HG03280 (cell line): ENCODE measurements around the gene KCNC4.

ENCODE experiments used
- ATAC-seq: cut with Tn5 transposase; IDR thresholded peaks from one replicate; pipeline ENCODE4 v1.9.1; 2021; ENCODE audit warnings: mild to moderate bottlenecking, moderate library complexity; ENCODE audit not compliant: unreplicated experiment

The KCNC4 gene

DNA sequence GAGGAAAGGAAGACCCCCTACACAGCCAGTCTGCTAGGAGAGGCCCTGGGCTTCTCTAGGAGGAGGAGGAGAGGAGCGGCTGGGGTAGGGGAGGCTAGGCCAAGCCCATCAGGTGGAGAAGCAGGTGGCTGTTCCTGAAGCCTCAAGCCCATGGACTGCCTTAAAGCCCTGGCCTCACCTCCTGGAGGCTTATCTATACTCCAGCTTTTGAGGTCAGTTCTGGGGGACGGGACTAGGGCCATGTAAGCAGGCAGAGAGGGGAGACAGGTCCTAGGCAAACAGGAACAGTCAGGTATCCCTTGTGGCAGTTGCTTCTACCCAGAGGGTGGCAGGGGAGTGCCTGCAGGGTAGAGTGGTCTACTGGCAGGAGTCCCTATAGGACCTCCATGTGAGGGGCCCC, 40.6 kb downstream of the KCNC4 start:
- no peak for ATAC-seq

DNA sequence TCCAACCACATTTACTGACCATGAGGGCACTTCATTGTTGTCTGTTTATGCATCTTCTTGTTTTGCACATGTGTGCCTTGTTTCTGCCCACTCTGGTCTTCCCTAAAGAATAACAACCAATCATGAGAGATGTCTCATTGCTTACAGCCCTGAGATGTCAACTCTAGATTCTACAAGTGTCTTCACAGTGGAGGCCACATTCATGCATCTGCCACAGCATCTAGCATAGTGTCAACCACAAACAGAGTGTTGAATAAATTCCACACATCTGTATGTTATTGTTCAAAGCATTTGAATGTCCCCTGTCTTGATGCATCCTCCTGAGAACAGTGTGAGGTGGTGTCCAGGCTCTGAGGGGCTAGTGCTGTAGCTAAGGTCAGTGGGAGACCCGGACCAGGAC, 43.1 kb downstream of the KCNC4 start:
- ATAC-seq = no peak

DNA sequence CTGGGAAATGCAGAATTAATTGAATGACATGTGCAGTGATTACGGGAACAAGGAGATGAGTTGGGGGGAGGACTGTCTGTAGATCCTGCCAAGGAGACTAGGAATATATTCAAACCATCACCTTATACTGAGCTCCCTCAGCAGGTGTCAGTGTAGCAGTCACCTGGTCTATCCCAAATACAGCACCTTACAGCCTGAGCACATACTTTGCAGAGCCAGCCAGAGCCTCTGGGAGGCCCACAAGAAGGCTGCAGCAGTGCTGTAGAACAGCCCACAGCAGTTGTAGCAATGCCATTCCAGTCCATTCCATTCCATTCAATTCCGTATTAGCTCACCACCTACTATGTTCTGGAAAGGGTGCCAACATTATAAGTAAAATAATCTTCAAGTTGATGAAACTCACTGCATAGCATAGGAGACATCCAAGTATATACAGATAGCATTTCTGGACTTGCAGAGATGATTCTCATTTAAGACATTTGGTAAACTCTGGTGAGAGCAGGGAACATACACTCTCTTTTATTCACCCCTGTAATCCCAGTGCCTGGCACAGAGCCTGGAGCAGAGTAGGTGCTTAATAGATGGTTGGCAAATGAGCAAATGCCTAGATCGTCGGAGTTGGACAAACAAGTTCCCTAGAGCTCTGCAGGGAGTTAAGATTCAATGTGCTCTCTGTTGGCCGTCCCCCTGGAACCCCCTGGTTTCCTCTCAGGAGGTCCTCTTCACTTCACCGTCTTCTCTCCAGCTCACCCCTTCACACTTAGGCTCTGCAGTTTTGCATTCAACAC, 44.7 kb downstream of the KCNC4 start:
- no peak for ATAC-seq

DNA sequence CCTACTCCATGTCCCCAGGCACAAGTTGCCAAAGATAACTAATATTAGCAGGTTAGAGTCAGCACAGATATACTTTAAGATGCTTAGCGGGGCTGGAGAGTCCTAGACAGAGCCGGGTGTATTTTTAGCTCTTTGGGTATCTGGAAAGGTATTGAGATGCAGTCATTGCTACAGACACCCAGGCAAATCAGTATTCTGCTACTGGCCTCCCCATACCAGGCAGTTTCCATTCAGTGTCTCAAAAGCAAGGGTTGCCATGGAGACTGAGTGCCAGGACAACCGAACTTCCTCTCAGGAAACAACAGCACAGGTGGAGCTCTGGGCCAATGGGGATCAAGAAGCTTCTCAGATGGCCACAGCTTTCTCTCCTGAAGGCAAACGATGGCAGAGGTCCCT, 45.3 kb downstream of the KCNC4 start:
- no peak for ATAC-seq

DNA sequence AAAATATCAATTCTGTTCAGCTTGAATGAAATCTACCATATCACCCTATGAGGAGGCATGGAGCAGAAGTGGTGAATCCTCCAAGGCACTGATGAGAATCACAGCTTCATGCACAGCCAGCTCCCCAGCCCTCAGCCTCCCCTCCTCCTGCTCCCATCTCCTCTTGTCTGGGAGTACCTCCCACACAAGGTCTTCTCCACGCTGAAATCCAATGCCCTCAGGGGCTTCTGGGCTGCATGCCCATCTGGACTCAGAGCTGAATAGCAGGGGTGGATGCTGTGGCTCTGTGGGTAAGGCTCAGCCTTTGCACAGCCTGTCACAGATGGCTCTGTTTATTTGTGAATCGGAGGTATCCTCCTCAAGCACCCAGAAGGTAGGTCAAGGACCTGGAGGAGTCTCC, 48.6 kb downstream of the KCNC4 start:
- ATAC-seq = no peak

DNA sequence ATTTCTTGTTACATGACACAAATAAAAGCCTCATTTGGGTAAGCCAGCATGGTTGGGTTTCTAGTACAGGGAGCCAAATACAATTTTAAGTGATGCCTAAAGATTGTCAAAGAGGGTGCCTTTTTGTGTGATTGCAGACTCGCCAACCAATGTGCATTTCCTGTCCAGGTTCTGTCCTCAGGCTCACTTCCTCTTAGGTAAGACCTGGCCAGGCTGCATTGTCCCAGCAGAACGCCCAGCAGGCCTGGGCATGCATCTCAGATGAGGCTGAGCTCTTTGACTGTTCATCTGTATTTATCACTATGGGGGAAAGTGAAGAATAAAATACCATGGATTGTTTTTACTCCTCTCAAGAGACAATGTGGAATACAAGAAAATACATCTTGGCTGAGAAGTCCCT, 49.7 kb downstream of the KCNC4 start:
- no peak for ATAC-seq
